Measurements from ENCODE around the gene SMIM35.
"Not testable (repeated sequence)": the region's sequence is repeated elsewhere in the genome, so short reads cannot be mapped to it uniquely, and the experiment has no call there.

Gene SMIM35

DNA sequence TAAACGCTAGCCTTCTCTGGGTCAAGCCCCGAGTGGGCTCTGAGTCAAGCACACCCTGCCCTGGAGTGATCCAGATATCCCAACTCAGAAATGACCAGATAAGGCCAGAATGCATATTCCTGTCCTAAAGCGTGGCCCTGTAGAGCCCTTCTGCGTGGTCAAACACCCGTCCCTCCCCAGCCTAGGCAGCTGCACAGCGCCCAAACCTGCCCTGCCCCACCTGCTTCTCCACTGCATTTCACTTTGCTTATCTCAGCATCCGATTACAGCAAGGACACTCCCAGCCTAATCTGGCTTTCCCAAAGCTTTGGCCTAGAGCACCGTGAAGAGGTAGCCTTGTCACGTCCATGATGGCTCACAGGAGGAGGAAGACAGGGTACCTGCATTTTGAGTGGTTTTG lies 21.8 kb downstream of the SMIM35 start:
- POLR2A ChIA-PET: no interaction called here
- CTCF ChIA-PET: no interaction called here
- Histone ChIP-seq H3K4me1 (ENCODE audit: control insufficient read depth, insufficient read depth, low read length) (no peaks in the 10 kb centered on the region), H3K9me3 (ENCODE audit: control insufficient read depth, insufficient read depth, low read depth, low read length) (no peaks in the 10 kb centered on the region), H3K4me3 (ENCODE audit: low read depth, low read length) (no peak overlapping the region), H3K27ac (ENCODE audit: extremely low read depth, low read depth, low read length) (no peak overlapping the region), H3K36me3 (ENCODE audit: control insufficient read depth in 2 of 2, insufficient read depth in 1 of 2, low read length in 2 of 2) (no peaks in the 10 kb centered on the region)
- TF ChIP-seq ZNF830 (tag by site-specific recombination; IDR thresholded peaks at IDR 0.05; ENCODE audit: low read depth) (no peak), PRDM1 (tag by site-specific recombination; IDR thresholded peaks at IDR 0.05) (no peak), ZNF155 (tag by site-specific recombination; IDR thresholded peaks at IDR 0.05) (no peak), ZNF580 (tag by site-specific recombination; IDR thresholded peaks at IDR 0.05) (no peak)

DNA sequence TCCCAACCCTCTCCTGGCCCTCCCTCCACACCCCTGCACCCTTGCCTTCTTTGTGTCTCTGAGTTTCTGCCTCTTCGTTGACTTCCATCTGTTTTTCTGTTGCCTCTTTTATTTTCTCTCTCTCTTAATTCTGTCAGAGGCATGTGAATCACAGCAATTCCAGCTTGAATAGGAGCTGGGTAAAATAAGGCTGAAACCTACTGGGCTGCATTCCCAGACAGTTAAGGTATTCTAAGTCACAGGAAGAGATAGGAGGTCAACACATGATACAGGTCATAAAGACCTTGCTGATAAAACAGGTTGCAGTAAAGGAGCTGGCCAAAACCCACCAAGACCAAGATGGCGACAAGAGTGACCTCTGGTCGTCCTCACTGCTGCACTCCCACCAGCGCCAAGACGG lies 24.1 kb downstream of the SMIM35 start:
- H3K27ac ChIP-seq (ENCODE audit: extremely low read depth, low read depth, low read length); POLR2A ChIA-PET; H3K9me3 ChIP-seq (ENCODE audit: control insufficient read depth, insufficient read depth, low read depth, low read length); H3K36me3 ChIP-seq (ENCODE audit: control insufficient read depth in 2 of 2, insufficient read depth in 1 of 2, low read length in 2 of 2); H3K4me1 ChIP-seq (ENCODE audit: control insufficient read depth, insufficient read depth, low read length); H3K4me3 ChIP-seq (ENCODE audit: low read depth, low read length): not testable (repeated sequence)
- CTCF ChIA-PET: interaction anchor here (0.8 to 2.7 kb wide), 3 partner anchors 10 to 255 kb away, joined by 3 to 14 read pairs (median 3); no protein-coding TSS in a partner anchor

- not testable (repeated sequence) for H3K36me3 ChIP-seq (ENCODE audit: control insufficient read depth in 2 of 2, insufficient read depth in 1 of 2, low read length in 2 of 2)
These were observed 24.6 kb downstream of the SMIM35 start for GRCh38 chr11:118062181-118062580.

GRCh38 chr11:118061586-118062125 lies 25.1 kb downstream of the SMIM35 start:
- no peak for TF ChIP-seq ZNF426 (tag by site-specific recombination; IDR thresholded peaks at IDR 0.05)
- TF ChIP-seq SP2 (tag by site-specific recombination; IDR thresholded peaks at IDR 0.05): no peak
- TF ChIP-seq OVOL3 (tag by site-specific recombination; IDR thresholded peaks at IDR 0.05): no peak
- TF ChIP-seq, protein P1, sequence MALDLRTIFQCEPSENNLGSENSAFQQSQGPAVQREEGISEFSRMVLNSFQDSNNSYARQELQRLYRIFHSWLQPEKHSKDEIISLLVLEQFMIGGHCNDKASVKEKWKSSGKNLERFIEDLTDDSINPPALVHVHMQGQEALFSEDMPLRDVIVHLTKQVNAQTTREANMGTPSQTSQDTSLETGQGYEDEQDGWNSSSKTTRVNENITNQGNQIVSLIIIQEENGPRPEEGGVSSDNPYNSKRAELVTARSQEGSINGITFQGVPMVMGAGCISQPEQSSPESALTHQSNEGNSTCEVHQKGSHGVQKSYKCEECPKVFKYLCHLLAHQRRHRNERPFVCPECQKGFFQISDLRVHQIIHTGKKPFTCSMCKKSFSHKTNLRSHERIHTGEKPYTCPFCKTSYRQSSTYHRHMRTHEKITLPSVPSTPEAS (tag by site-specific recombination; IDR thresholded peaks at IDR 0.05): no peak
- TF ChIP-seq REST (tag by site-specific recombination; IDR thresholded peaks at IDR 0.05): no peak
- no peak for TF ChIP-seq ZBTB17 (tag by site-specific recombination; IDR thresholded peaks at IDR 0.05)
- no peak for TF ChIP-seq OSR2 (tag by site-specific recombination; IDR thresholded peaks at IDR 0.05)
- TF ChIP-seq, protein P2, sequence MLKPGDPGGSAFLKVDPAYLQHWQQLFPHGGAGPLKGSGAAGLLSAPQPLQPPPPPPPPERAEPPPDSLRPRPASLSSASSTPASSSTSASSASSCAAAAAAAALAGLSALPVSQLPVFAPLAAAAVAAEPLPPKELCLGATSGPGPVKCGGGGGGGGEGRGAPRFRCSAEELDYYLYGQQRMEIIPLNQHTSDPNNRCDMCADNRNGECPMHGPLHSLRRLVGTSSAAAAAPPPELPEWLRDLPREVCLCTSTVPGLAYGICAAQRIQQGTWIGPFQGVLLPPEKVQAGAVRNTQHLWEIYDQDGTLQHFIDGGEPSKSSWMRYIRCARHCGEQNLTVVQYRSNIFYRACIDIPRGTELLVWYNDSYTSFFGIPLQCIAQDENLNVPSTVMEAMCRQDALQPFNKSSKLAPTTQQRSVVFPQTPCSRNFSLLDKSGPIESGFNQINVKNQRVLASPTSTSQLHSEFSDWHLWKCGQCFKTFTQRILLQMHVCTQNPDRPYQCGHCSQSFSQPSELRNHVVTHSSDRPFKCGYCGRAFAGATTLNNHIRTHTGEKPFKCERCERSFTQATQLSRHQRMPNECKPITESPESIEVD (tag by site-specific recombination; IDR thresholded peaks at IDR 0.05): no peak
- no peak for TF ChIP-seq ZNF211 (tag by site-specific recombination; IDR thresholded peaks at IDR 0.05; ENCODE audit: low read depth)
- no peak for TF ChIP-seq ZNF558 (tag by site-specific recombination; IDR thresholded peaks at IDR 0.05)
- TF ChIP-seq ZNF518A (tag by site-specific recombination; conservative IDR thresholded peaks at IDR 0.05; ENCODE audit: low read depth): no peak
- no peak for TF ChIP-seq MZF1 (tag by site-specific recombination; IDR thresholded peaks at IDR 0.05; ENCODE audit: borderline replicate concordance)
- H3K9me3 ChIP-seq (ENCODE audit: control insufficient read depth, insufficient read depth, low read depth, low read length): no peaks in the 10 kb centered on the region
- POLR2A ChIA-PET: no interaction called here
- H3K4me3 ChIP-seq (ENCODE audit: low read depth, low read length): no peak overlapping the region
- H3K27ac ChIP-seq (ENCODE audit: extremely low read depth, low read depth, low read length): no peak overlapping the region
- no peaks in the 10 kb centered on the region for H3K4me1 ChIP-seq (ENCODE audit: control insufficient read depth, insufficient read depth, low read length)
- no peaks in the 10 kb centered on the region for H3K36me3 ChIP-seq (ENCODE audit: control insufficient read depth in 2 of 2, insufficient read depth in 1 of 2, low read length in 2 of 2)
- CTCF ChIA-PET: interaction anchor here (0.6 to 2.7 kb wide), 5 partner anchors 9 to 254 kb away, joined by 3 to 14 read pairs (median 5); no protein-coding TSS in a partner anchor

More at GRCh38 chr11:118062181-118062580, 24.6 kb downstream of the SMIM35 start:
- H3K4me1 ChIP-seq (ENCODE audit: control insufficient read depth, insufficient read depth, low read length); H3K4me3 ChIP-seq (ENCODE audit: low read depth, low read length); H3K9me3 ChIP-seq (ENCODE audit: control insufficient read depth, insufficient read depth, low read depth, low read length); H3K27ac ChIP-seq (ENCODE audit: extremely low read depth, low read depth, low read length); POLR2A ChIA-PET: not testable (repeated sequence)
- CTCF ChIA-PET: interaction anchor here (0.6 to 2.7 kb wide), 4 partner anchors 9 to 254 kb away, joined by 3 to 14 read pairs (median 3); no protein-coding TSS in a partner anchor
